Neural cell (in vitro differentiated cells): ENCODE measurements around the gene PREX1. TPM values are rescaled to one million over a fixed set of nuclear protein-coding genes. Genes with fewer than 3 reads are reported as not detected.

ENCODE experiments used
- H2AFZ ChIP-seq: fragments of 200-600, 300-800 bp; sonication (generic), shearing (Covaris generic); 2 replicates; pipeline ENCODE4 v1.6.0; 2014; ENCODE audit warnings: low read depth, mild to moderate bottlenecking, antibody characterized with exemption, low read length, moderate library complexity
- H3F3A ChIP-seq: fragments of 200-600 bp; shearing (Covaris generic); 2 replicates; pipeline ENCODE4 v1.6.1; 2016; ENCODE audit warnings: mild to moderate bottlenecking, moderate library complexity, mixed read lengths, antibody characterized with exemption, low read length; ENCODE audit not compliant: insufficient read depth, poor library complexity, severe bottlenecking
- H3K27ac ChIP-seq: fragments of 200-600, 300-800 bp; sonication (generic), shearing (Covaris generic); 2 replicates; pipeline ENCODE4 v1.5.1; 2014; ENCODE audit warnings: mild to moderate bottlenecking, low read length, moderate library complexity
- H3K27me3 ChIP-seq: fragments of 300-800, 200-600 bp; sonication (generic), shearing (Covaris generic); 2 replicates; pipeline ENCODE4 v1.6.0; 2014; ENCODE audit warnings: mild to moderate bottlenecking, low read depth, low read length, moderate library complexity; ENCODE audit not compliant: insufficient read depth
- H3K36me3 ChIP-seq: fragments of 300-800, 200-600 bp; sonication (generic), shearing (Covaris generic); 2 replicates; pipeline ENCODE4 v1.5.1; 2014; ENCODE audit warnings: mild to moderate bottlenecking, antibody characterized with exemption, low read length, moderate library complexity; ENCODE audit not compliant: insufficient read depth
- H3K4me2 ChIP-seq: fragments of 300-800, 200-600 bp; sonication (generic), shearing (Covaris generic); 2 replicates; pipeline ENCODE4 v1.6.0; 2014; ENCODE audit warnings: mild to moderate bottlenecking, low read length
- H3K4me3 ChIP-seq: fragments of 300-800, 200-600 bp; sonication (generic), shearing (Covaris generic); 2 replicates; pipeline ENCODE4 v1.5.1; 2014; ENCODE audit warnings: mild to moderate bottlenecking, low read length, moderate library complexity
- H3K79me2 ChIP-seq: fragments of 200-600 bp; shearing (Covaris generic); replicated peaks from 2 replicates; pipeline ENCODE4 v1.6.0; 2014; ENCODE audit warnings: mild to moderate bottlenecking, low read length, moderate library complexity; ENCODE audit not compliant: insufficient read depth
- H3K9ac ChIP-seq: fragments of 300-800, 200-600 bp; sonication (generic), shearing (Covaris generic); 2 replicates; pipeline ENCODE4 v1.6.1; 2016; ENCODE audit warnings: mild to moderate bottlenecking, low read length, mixed read lengths
- H3K9me2 ChIP-seq: fragments of 200-600 bp; shearing (Covaris generic); 2 replicates; pipeline ENCODE4 v1.6.1; 2016; ENCODE audit warnings: mild to moderate bottlenecking, low read length, mixed read lengths; ENCODE audit not compliant: insufficient read depth
- H3K9me3 ChIP-seq: fragments of 200-600, 300-800 bp; sonication (generic), shearing (Covaris generic); 2 replicates; pipeline ENCODE4 v1.6.1; 2016; ENCODE audit warnings: mild to moderate bottlenecking, mixed run types, low read length, moderate library complexity, mixed read lengths
- H4K20me1 ChIP-seq: fragments of 200-600 bp; shearing (Covaris generic); 2 replicates; pipeline ENCODE4 v1.6.1; 2016; ENCODE audit warnings: mild to moderate bottlenecking, mixed run types; ENCODE audit not compliant: insufficient read depth
- CTCF ChIP-seq: fragments of 450-650 bp; IDR thresholded peaks from 2 replicates; pipeline ENCODE4 v1.5.1; 2014; ENCODE audit warnings: antibody characterized with exemption, mild to moderate bottlenecking, moderate library complexity; ENCODE audit not compliant: poor library complexity, severe bottlenecking
- EP300 ChIP-seq: fragments of 450-650 bp; conservative IDR thresholded peaks from 2 replicates; pipeline ENCODE4 v1.6.1; 2014; ENCODE audit warnings: antibody characterized with exemption, mild to moderate bottlenecking, moderate library complexity; ENCODE audit not compliant: poor library complexity, severe bottlenecking
- EZH2 ChIP-seq: fragments of 200-600, 300-800 bp; shearing (Covaris generic), sonication (generic); IDR thresholded peaks from 2 replicates; pipeline ENCODE4 v1.6.1; 2014; ENCODE audit warnings: antibody characterized with exemption, low read length, borderline replicate concordance, mild to moderate bottlenecking; ENCODE audit not compliant: insufficient read depth, poor library complexity, severe bottlenecking
- MXI1 ChIP-seq: fragments of 450-650 bp; conservative IDR thresholded peaks from 2 replicates; pipeline ENCODE4 v1.6.1; 2014; ENCODE audit warnings: antibody characterized with exemption, mild to moderate bottlenecking; ENCODE audit not compliant: poor library complexity, severe bottlenecking
- POLR2AphosphoS5 ChIP-seq: IDR thresholded peaks from 2 replicates; pipeline ENCODE4 v1.6.1; 2012
- RAD21 ChIP-seq: fragments of 450-650 bp; conservative IDR thresholded peaks from 2 replicates; pipeline ENCODE4 v1.6.1; 2014; ENCODE audit warnings: antibody characterized with exemption, mild to moderate bottlenecking, moderate library complexity
- REST ChIP-seq: IDR thresholded peaks from 2 replicates; pipeline ENCODE4 v1.6.1; 2012; ENCODE audit warnings: borderline replicate concordance
- SMC3 ChIP-seq: fragments of 450-650 bp; conservative IDR thresholded peaks from 2 replicates; pipeline ENCODE4 v1.6.1; 2014; ENCODE audit warnings: antibody characterized with exemption, mild to moderate bottlenecking, moderate library complexity; ENCODE audit not compliant: poor library complexity
- TAF1 ChIP-seq: IDR thresholded peaks from 2 replicates; pipeline ENCODE4 v1.6.1; 2012; ENCODE audit warnings: low read depth
- polyA plus RNA-seq: library from polyadenylated mRNA; depleted of rRNA; stranded (reverse); fragments of >200 nt; gene quantifications from 2 replicates; pipeline ENCODE4 v1.2.3, GENCODE V29; 2014

PREX1 gene
- polyA plus RNA-seq, 1 donor from 2014 or later = 0.06 TPM

DNA sequence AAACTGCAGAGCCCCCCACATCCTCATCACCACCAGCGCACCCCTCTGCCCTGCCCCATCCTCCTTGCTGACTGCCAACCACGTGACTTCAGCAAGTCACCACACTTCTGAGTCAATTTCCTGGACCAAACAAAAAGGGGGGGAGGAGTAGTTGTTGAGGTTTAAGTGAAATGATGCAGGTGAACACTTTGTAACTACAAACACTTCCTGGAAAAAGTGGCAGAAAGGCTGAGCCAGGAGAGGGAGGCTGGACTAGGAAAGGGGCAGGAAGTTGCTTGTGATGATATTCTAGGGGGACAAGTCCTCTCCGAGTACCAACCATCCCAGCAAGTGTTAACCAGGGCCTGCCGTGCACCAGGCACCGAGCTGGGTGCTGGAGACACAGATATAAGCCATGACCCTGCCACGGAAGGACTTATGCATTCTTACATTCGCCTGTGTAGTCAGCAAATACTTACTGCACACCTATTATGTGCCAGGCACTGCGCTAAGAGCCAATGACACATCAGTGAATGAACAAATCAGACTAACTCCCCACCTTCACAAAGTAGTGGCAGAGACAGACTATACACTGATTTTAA lies 67.3 kb downstream of the PREX1 start:
- Histone ChIP-seq H3K79me2 (no peaks in the 10 kb centered on the region), H3K4me3 (no peak overlapping the region), H3F3A (no peaks in the 10 kb centered on the region), H4K20me1 (no peaks in the 10 kb centered on the region), H3K9me3 (no peaks in the 10 kb centered on the region), H3K27ac (no peak overlapping the region), H3K9me2 (no peaks in the 10 kb centered on the region), H2AFZ (no peak overlapping the region), H3K27me3 (no peaks in the 10 kb centered on the region), H3K4me2 (no peak overlapping the region), H3K36me3 (no peaks in the 10 kb centered on the region), H3K9ac (no peak overlapping the region)
- no peak for TF ChIP-seq RAD21
- TF ChIP-seq POLR2AphosphoS5 = no peak
- no peak for TF ChIP-seq REST
- no peak for TF ChIP-seq EP300
- no peak for TF ChIP-seq TAF1
- TF ChIP-seq SMC3 = no peak
- no peak for TF ChIP-seq EZH2
- no peak for TF ChIP-seq CTCF
- TF ChIP-seq MXI1 = no peak

GRCh38 chr20:48759631-48760245 lies 68.1 kb downstream of the PREX1 start:
- Histone ChIP-seq H3K27ac (no peak overlapping the region), H3K4me2 (no peak overlapping the region), H3K9ac (no peak overlapping the region), H4K20me1 (no peaks in the 10 kb centered on the region), H3K4me3 (no peak overlapping the region), H3K36me3 (no peaks in the 10 kb centered on the region), H3K9me2 (no peaks in the 10 kb centered on the region), H3K79me2 (no peaks in the 10 kb centered on the region), H3K27me3 (no peaks in the 10 kb centered on the region), H2AFZ (no peak overlapping the region), H3F3A (no peaks in the 10 kb centered on the region), H3K9me3 (no peaks in the 10 kb centered on the region)
- TF ChIP-seq REST (no peak), MXI1 (no peak), RAD21 (no peak), POLR2AphosphoS5 (no peak), SMC3 (no peak), EP300 (no peak), CTCF (no peak), EZH2 (no peak), TAF1 (no peak)
